GM19023 (cell line): ENCODE results near the gene CD8A.

Experiments used
- ATAC-seq: cut with Tn5 transposase; IDR thresholded peaks from one replicate; pipeline ENCODE4 v1.9.1; 2021; ENCODE audit warnings: mild to moderate bottlenecking, moderate library complexity; ENCODE audit not compliant: unreplicated experiment

CD8A gene

DNA sequence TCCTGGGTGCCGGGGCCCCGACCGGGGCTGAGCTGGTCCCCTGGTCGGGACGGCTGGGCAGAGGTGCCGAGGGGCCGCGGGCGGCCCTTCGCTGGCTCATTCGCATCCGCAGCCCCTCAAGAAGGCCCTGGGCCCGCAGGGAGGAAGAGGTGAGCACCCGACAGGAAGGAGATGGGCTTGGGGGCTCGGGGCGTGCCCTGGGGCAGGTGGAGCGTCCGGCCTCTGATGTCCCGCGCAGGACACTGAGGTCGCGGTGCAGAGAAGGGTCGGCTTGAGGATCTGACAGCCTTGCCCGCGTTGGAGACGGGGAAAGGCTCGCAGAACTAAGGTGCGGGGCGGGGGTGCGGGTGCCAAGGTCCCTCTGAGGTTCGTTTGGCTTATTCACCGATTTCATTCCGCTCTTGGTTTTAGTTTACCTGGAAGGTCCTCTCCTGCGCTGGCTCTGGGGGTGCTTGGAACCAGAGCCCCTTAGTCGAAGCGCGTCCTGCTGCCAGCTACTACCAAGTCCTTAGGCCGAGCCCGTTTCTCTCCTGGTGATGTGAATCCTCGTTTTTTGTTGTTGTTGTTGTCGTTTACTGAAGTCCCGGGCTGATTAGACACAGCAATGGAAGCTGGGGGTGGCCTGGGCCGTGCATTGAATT, 18.9 kb upstream of the CD8A start:
- no peak for ATAC-seq

GRCh38 chr2:86808315-86809161, 17.8 kb upstream of the CD8A start:
- ATAC-seq = peak; percentile 94

DNA sequence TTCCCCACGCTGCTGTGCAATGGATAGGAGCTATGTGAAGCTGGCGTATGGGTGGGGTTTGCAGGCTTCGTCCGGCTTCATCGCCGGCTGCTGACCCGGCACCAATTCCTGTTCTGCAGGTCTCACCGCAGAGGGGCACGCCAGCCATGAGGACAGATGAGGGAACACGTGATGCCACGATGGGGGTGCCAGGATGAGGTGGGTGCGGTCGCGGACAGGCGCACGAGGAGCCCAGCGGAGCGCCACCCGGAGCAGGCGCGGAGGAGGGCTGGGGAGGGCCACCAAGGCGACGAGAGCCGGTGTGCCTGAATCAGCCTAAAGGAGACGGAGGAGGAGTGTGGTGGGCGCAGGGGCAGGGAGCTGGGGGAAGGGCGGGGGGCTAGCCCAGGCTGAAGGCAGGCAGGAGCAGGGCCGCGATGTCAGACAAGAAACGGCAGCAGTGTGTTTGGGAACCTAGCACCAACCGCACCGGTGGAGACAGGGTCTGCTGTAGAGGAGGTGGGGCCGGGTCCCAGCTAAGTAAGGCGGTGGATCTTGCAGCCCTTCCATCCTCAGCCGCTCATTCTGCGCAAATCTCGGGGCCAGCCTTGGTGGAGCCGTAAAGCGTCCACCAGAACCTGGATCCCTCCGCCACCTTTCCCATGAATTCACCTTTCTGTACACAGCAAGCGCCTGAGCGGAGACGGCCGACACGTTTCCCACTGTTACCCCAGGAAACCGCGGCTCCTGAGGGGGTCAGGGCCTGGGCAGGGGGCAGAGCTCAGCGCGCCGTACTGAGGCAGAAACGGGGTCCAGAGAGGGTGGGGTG, 17.0 kb upstream of the CD8A start:
- peak; percentile 39 for ATAC-seq

DNA sequence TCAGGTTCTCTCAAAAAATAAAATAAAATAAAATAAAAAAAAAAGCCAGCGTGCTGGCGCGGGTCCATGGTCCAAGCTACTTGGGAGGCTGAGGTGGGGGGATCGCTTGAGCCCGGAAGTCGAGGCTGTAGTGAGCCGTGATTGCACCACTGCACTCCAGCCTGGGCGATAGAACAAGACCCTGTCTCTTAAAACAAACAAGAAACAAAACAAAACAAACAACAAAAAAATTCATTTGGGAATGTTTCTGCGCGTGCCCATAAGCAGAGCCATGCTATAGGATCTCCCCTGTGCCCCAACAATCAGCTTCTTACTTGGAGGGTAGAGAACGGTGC, 16.4 kb upstream of the CD8A start:
- no peak for ATAC-seq

- ATAC-seq = no peak
Observed at GRCh38 chr2:86806059-86806857, 15.5 kb upstream of the CD8A start.

GRCh38 chr2:86800856-86801567, 10.3 kb upstream of the CD8A start:
- ATAC-seq = no peak

DNA sequence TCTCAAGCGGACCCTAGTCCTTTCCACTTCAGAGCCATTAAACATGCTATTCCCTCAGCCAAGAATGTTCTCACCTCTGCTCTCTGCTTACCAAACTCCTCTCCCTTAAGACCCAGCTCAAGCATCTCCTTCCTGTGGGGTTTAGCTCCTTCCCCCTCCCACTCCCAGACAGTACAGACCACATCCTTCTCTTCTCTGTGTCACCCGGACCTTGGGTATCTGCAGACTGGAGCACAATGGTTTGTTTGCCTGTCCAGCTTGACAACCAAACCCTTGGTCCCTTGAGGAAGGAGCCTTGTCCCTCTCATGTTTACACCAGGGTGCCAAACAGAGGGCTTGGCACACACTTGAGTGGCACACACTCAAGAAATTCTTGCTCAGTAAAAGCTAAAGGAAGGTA, 4.1 kb upstream of the CD8A start:
- ATAC-seq = no peak

GRCh38 chr2:86793752-86794151, 3.0 kb upstream of the CD8A start:
- ATAC-seq = no peak

DNA sequence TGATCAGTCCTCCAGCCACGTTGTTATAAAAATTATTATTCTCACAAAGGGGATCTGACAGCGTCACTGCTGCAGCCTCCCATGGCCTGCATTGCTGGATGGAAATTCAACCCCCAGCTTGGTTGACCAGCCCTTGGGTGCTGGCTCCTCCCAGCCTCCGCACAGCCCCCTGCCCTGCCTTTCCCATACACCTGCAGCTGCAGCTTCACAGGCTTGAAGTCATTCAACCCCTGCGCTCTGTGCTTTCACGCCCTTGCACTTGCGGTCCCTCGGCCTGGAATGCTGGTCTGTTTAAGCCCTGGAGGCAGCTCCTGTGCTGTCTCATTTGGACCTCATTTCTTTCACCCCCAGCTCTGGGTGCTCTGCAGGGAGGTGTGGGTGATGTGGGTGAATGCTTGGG, 860 bp upstream of the CD8A start:
- ATAC-seq = no peak

- ATAC-seq = no peak
Observed at GRCh38 chr2:86790134-86790675, 508 bp downstream of the CD8A start.

DNA sequence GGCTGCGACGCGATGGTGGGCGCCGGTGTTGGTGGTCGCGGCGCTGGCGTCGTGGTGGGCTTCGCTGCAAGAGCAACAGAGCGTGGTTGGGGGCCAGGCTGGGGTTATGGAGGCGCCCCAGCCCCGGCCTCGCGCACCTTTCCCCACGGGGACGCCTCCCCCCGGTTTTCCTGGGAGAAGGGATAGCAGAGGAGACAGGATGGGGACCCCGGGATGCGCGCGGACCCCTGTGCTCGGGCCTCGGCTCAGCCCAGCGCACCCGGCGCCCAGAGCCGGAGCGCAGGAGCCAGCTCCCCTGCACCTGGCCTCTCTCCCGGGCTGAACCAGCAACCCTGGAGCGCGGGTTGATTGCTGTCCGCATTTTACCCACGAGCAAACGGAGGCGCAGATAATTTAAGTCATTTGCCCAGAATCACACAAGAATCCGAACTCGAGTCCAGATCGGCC, 1.0 kb downstream of the CD8A start:
- ATAC-seq = no peak

- no peak for ATAC-seq
Observed at GRCh38 chr2:86788881-86789686, 1.6 kb downstream of the CD8A start.

DNA sequence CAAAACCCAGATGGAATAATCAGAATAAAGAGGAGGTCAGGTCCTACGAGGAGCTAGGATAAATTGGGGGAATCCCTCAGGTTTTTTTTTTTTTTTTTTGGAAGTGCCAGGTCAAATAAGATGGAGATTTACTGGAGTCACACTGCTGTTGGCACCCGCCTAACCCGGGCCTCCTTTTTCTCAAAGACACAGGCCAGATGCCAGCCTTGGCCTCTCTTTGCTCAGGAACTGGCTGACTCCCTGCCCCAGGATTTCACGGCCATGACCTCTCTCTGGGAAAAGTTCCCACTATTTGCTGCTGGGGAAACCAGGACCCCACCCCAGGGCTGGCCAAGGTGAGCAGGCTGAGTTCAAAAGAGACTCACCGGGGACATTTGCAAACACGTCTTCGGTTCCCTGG, 2.5 kb downstream of the CD8A start:
- ATAC-seq = no peak

DNA sequence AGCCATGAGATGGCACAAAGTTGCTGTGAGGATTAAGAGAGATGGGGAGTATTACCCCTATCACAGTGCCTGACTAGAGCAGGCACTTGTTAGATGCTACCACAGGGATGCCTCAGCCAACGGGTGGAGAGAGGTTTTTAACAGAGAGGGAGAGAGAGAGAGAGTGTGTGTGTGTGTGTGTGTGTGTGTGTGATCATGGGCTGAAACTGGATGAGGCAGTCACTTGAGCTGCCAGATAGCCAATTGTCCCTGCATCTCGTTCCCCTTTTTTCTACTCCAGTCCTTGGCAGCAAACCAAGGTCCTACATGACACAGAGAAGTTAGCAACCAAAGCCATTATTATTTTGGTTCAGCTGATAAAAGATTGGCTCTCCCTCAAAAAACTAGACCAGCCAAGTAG, 3.0 kb downstream of the CD8A start:
- no peak for ATAC-seq

DNA sequence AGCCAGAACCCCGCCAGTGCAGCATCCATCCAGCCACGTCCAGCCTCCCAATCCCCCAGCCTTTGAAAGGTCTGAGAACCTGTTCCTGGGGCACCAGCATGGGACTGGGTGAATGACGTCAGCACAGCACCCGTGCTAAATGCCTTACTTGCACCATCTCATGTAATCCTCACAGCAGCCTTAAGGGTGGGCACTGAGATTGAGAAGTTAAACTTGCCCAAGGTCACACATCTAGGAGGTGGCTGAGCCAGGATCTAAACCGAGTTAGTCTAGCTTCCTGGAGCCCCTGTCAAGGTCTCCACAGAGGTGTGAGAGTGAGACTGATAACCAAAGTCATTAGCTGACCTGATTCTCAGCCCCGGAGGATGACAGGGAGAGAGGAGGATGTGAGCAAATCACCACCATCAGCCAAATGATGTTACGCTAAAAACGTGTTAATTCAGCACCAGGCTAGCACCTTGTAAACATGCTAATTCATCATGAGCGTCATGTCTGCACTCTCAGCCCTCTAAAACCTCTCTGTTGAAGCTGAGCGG, 4.6 kb downstream of the CD8A start:
- no peak for ATAC-seq

DNA sequence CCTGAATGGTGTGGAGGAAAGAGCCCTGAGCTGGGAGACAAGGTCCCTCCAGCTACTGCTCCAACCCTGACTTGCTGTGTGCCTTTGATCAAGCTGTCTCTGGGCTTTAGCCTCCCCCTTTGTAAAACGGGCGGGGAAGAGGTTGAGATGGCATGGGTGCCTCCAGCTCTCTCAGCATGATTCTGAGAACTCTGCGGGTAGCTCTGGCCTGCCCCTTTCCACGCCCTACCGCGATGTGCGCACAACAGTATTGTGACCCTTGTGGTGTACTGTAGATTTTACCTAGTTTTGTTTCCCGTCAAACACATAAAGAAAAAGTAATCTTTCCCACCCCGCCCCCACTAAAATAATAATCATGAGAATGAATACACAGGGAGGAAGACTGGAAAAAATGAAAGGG, 5.3 kb downstream of the CD8A start:
- no peak for ATAC-seq

DNA sequence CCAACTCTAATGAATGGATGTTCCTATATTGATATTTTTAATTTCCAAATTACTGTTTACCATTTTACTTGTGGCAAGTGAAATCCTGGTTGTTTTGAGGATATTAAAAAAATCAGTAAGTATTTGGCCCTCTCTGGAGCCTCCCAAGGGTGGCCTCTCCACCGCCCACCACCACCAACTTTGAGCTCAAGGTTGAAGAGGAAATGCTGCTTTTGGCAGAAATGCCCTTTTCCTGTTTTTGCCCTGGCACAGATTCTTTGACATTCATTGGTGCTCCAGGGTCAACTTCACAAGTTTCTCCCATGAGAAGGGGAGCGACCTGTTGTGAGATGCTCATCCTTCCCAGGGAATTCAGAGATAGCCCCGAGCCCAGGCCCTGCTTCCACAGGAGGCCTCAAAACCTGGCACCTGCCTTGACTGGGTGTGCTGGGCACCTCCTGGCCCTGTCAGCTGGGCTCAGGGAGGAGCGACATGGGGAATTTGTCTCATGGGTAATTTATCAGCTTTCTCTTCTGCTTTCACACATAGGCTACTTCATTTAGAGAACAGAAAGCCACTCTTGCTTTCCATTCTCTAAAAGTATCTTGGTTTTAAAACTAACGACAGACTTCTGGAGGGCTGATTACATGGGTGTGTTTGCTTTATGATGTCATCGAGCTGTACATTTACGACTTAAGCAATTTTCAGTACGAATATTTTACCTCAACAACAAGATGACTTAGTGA, 6.9 kb downstream of the CD8A start:
- peak; percentile 98 for ATAC-seq

- ATAC-seq = no peak
Observed at GRCh38 chr2:86782748-86783147, 8.0 kb downstream of the CD8A start.
